Measurements from ENCODE around the gene FAM50A. TPM values are rescaled to one million over a fixed set of nuclear protein-coding genes. Genes with fewer than 3 reads are reported as not detected.
"Not testable (repeated sequence)": the region's sequence is repeated elsewhere in the genome, so short reads cannot be mapped to it uniquely, and the experiment has no call there.

FAM50A gene
- total RNA-seq, 1 donor from 2014 or later: 18.7 TPM

DNA sequence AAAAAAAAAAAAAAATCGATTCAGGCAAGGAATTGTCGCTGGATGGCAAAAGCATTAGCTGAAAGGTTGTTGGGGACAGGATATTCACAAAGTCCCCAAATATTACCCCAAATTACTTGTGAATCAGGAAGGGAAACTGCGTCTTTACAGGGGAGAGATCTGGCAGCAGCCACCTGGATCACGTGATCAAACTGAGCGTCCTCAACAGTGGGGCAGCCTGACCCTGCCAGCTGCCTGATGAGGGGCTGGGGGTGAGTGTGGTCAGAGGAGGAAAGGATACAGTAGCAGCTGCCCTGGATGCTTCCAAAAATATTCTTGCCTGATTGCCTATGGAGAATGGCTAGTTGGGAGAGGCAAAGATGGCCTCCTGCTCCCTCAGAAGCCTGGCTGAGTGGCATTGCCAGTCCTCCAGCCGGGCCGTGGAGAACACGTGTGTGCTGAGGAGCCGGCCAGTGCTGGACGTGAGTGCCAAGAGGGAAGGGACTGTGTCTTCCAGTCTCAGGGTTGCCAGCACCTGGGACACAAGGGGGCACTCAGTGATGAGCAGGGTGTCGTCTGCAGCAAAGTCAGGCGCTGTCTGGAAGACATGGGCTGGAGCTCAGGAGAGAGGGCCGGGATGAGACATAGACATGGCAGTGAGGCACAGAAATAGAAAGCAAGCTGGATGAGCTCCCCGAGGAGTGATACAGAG, 38.1 kb downstream of the FAM50A start:
- ATAC-seq (no peak), DNase-seq (ENCODE audit: low spot score) (no peak)

DNA sequence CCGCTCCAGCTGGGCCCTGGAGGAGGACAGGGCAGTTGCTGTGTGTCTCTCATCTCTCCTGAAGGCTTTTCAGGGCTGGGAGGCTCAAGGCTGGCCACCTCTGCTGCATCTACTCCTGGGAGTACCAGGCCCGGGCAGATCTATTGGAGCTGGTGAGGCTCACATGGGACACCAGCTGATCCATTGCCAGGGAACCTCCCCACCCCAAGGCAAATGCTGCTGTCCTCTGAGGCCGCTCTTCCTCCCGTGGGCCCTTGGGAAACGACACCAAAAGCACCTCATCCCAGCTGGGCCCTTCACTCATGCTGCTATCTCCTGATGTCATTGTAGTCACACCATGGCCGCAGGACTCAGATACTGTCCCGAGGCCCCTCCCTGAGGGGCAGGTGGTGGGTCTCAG, 38.8 kb downstream of the FAM50A start:
- ATAC-seq (no peak), DNase-seq (ENCODE audit: low spot score) (no peak)

DNA sequence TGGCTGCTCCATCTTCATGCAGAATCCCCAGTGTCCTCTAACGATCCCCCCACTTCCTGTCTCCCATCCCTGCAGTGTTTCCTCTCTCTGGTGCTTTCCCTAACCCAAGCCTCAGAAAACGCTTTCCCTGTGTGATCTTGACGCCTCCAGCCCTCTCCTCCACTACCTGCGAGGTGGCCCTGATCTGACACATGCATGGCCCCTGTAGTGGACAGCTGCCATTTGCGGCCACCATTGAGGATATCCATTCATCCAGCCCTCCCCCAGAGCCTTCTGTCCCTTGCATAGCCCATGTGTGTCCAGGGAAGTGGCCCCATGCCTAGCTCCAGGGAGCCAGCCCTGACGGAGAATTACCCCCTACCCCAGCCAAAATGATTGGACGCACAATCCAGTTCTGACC, 39.4 kb downstream of the FAM50A start:
- no peak for DNase-seq (ENCODE audit: low spot score)

DNA sequence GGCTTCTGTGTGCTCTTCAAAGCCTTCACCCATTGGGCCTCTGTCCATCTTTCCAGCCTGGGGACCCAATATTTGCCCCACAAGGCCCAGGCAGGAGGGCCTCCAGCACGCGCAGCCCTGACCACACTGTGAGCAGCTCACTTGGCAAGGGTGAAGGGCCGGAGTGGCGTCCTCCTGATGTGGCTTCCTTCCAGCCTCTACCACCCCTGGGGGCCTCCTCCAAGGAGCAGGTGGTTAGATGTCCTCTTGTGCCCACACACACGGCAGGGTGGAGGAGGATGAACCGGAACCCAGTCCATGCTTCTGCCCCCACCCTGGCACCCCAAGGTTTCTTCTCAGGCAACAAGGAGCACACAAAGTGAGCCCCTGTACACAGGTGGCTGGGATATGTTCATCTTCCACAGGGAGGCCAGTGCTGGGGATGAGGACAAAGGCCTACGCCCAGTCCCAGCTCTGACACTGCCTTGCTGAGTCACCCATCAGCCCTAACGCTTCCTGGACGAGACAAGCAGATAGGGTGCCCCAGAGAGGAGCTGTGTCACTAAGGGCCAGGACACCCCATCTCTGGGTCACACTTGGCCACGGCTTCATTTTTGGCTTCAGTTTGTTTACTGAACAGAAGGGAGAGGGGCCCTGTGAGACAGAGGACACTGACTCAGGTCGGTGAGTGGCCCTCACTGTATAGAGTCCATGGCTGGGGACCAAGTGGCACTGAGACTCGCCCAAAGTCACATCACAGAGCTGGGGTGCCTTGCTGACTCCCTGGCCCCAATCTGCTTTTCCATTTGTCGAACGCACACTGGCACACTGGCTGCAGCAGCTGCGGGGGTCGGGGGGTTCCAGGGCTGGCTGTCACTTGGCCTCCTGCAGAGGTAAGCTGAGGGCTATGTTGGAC, 40.6 kb downstream of the FAM50A start:
- ATAC-seq (no peak), DNase-seq (ENCODE audit: low spot score) (no peak)

More for the DNA sequence above, 39.4 kb downstream of the FAM50A start:
- no peak for ATAC-seq

GRCh38 chrX:154485150-154486051, 41.5 kb downstream of the FAM50A start:
- ATAC-seq (peak; percentile 49), DNase-seq (ENCODE audit: low spot score) (no peak)

DNA sequence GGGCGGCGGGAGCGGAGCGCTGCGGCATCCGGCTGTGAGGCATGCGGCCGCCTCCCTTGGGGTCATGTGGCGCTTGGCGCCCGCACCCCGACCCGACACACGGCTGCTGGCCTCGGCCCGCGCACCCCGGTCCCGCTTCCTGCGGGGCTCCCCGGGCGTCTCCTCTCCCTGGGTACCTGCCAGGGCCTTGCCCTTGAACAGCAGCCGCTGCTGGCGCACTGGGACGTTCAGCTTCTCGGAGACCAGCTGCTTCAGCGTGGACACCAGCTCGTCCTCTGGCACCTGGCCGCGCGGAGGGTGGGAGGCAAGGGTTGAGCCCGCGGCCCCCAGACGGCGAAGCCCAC, 42.1 kb downstream of the FAM50A start:
- ATAC-seq (no peak), DNase-seq (ENCODE audit: low spot score) (peak; percentile 54)

- ATAC-seq (peak; percentile 63), DNase-seq (ENCODE audit: low spot score) (peak; percentile 61)
These were observed 42.7 kb downstream of the FAM50A start, which contains the start of gene UBL4A for GRCh38 chrX:154486396-154487207. Gene UBL4A, minus strand, starts transcription at chrX:154486615. Its CDS starts 31 bp downstream, at chrX:154486584.

- no peak for DNase-seq (ENCODE audit: low spot score)
- no peak for ATAC-seq
These were observed 43.8 kb downstream of the FAM50A start for GRCh38 chrX:154487518-154488290.

DNA sequence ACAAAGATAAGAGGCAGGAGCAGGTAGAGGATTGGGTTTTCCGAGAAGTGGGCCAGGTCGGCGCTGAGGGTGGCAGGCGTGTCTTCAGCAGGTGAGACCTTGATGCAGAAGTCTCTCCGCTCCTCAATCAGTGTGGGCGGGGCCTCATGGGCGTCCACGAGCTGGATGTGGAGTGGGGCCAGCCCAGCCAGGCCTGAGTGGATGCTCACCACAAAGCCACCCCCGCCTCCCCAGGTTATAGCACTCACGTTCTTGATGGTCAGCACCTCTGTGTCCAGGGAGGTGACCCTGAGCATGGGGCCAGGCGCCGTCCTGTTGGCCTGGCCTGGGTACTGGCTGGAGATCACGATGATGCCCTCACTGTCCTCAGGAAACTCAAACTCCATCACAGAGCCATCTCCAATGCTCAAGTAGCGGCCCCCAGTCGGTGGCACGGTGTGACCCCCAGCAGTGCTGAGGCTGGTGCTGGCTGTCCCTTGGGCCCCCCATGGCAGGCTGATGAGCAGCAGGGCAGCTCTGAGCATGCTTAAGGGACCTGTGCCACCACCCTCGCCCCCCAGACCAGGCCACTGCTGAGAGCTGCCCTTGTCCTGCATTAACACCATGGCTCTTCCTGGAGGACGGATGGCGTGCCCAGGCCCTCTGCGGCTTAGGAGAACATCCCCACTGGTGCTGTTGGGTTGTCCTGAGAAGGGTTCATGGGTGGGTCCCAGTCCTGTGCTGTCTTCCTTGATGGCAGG, 44.6 kb downstream of the FAM50A start:
- no peak for ATAC-seq
- no peak for DNase-seq (ENCODE audit: low spot score)

DNA sequence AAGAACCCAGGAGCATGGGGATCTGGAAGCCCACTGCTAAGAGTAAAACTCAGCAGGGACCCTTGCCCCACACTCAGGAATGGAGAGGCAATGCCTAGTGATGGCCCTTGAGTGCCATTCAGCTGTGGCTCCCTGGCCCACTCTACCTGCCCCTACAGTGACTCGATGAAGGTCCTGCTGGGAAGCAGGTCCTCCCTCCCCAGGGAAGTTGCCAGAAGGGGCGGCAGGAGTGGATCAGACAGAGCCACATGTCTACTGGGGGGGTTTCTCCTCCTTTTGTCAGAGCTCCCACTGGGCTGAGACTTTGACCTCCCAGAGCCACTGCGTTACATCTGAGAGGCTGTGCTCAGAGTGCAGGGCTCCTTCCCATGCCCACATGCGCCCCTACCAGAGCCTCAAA, 45.2 kb downstream of the FAM50A start:
- ATAC-seq (no peak), DNase-seq (ENCODE audit: low spot score) (no peak)

GRCh38 chrX:154490021-154490413, 46.1 kb downstream of the FAM50A start:
- DNase-seq (ENCODE audit: low spot score): no peak

GRCh38 chrX:154490414-154491083, 46.6 kb downstream of the FAM50A start, which contains the start of gene SLC10A3:
Gene SLC10A3, minus strand, starts transcription at chrX:154490629. Its CDS starts 1,689 bp downstream, at chrX:154488940.
- ATAC-seq (peak; percentile 85), DNase-seq (ENCODE audit: low spot score) (peak; percentile 95)

More at GRCh38 chrX:154490021-154490413, 46.1 kb downstream of the FAM50A start:
- no peak for ATAC-seq

DNA sequence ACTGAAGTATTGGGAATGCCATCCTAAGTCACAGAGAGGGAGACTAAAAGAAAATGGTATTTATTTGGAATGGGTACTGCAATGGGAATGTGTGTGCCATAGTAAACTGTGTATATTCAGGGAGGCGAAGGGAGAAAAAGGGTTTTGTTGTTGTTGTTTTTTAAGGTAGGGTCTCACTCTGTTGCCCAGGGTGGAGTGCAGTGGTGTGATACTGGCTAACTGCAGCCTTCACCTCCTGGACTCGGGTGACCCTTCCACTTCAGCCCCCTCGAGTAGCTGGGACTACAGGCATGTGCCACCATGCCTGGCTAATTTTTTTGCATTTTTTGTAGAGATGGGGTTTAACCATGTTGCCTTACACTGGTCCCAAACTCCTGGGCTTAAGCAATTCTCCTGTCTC, 50.8 kb downstream of the FAM50A start:
- DNase-seq (ENCODE audit: low spot score) (no peak), ATAC-seq (no peak)

GRCh38 chrX:154495472-154495922, 51.6 kb downstream of the FAM50A start:
- no peak for DNase-seq (ENCODE audit: low spot score)
- no peak for ATAC-seq

DNA sequence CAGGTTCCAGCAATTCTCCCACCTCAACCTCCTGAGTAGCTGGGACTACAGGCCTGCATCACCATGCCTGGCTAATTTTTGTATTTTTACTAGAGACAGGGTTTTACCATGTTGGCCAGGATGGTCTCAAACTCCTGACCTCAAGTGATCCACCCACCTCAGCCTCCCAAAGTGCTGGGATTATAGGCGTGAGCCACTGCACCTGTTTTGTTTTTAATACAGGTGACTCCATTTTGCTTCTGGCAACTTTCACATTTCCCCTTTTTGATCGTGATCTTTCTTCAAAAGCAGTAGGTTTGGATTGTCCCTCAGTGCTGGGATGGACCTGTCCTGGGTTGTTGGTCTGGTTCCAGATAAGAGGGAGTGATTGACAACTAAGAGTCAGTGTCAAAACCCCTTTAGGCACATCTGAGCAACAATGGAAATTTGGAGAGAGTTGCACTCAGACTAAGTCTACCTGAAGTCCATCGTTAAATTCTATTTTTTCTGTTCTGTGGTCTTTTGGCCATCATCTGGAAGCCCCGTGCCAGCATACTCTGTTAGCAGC, 52.7 kb downstream of the FAM50A start:
- ATAC-seq; DNase-seq (ENCODE audit: low spot score): not testable (repeated sequence)

Measured in left lobe of liver (tissue), 2 donors.